HFF-Myc (cell line): ENCODE data around the gene NPLOC4.
A peak's percentile ranks its signal among the peaks of the same experiment; 100 is the strongest.

ENCODE experiments used
- DNase-seq: peaks from one replicate; pipeline ENCODE4 v3.0.0-alpha.2; 2011; ENCODE audit warnings: low read depth; ENCODE audit errors: extremely low read depth
- H3K4me3 ChIP-seq: replicated peaks from 2 replicates; pipeline ENCODE4 v1.5.1; 2011; ENCODE audit warnings: low read depth, mild to moderate bottlenecking, control low read depth, low read length
- TF ChIP-seq, protein P1 (sequence below): IDR thresholded peaks from 2 replicates; pipeline ENCODE4 v1.5.1; 2012; ENCODE audit warnings: mild to moderate bottlenecking, low read depth, low read length, control low read depth; ENCODE audit errors: missing control alignments

The NPLOC4 gene

DNA sequence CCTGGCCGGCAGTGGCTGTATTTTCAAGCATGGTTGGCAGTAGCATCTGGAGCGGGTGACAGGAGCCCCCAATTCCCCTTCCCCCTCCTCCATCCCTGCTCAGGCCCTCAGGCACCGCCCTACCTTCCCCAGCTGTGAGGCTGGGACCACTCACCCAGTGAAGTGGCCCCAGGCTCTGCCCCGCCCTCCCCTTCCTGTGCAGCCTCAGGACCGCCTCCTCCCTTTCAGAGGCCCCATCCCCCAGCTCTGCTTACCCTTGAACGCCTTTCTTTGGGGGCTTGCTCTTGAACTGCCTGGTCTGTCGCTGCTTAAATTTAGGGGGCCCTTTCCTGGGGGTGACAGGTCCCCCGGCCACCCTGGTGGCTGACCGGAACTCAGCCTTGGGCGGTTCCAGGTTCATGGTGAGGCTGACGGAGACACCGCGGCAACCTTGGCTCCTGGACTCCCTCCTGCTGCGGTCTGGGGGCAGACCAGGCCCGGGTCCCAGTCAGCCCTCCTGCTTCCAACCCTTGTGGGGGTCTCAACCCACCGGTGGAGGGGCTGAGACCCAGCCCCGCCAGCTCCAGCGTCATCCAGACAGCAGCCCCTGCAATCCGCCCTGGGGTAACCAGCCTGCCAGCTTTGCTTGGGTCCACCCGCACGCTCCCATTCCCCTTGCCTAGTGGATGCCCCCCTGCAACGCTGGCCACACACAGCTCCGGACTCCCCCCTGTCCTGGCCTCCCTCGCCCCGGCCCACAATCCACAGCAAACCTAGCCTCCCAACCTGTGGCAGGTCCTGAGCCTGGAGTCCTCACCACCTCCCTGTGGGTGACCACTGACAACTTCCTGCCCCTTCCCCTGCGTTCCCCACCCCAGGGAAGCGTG is 16.2 kb upstream of the NPLOC4 start:
- DNase-seq = no peak
- TF ChIP-seq, protein P1, sequence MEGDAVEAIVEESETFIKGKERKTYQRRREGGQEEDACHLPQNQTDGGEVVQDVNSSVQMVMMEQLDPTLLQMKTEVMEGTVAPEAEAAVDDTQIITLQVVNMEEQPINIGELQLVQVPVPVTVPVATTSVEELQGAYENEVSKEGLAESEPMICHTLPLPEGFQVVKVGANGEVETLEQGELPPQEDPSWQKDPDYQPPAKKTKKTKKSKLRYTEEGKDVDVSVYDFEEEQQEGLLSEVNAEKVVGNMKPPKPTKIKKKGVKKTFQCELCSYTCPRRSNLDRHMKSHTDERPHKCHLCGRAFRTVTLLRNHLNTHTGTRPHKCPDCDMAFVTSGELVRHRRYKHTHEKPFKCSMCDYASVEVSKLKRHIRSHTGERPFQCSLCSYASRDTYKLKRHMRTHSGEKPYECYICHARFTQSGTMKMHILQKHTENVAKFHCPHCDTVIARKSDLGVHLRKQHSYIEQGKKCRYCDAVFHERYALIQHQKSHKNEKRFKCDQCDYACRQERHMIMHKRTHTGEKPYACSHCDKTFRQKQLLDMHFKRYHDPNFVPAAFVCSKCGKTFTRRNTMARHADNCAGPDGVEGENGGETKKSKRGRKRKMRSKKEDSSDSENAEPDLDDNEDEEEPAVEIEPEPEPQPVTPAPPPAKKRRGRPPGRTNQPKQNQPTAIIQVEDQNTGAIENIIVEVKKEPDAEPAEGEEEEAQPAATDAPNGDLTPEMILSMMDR = no peak
- no peak overlapping the region for H3K4me3 ChIP-seq

DNA sequence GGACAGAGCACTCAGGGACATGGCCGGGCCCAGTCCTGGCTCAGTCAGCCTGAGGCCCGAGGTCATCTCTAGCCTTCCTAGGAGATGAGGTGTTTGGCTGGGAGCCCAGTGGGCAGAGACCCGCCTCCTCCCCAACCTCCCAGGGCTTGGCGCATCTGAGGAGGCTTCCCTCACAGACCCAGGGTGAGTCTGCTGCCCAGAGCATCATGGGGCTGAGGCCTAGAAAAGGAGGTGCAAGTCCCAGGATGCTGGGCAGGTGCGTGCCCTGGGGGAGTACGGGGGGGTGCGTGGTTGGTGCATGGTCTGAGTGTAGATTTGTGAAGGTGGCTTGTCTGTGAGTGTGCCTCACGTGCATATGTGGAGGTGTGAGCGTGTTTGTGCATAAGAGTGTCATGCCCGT is 14.8 kb upstream of the NPLOC4 start:
- H3K4me3 ChIP-seq = no peak overlapping the region
- peak; percentile 49 for DNase-seq
- TF ChIP-seq, protein P1 = no peak

DNA sequence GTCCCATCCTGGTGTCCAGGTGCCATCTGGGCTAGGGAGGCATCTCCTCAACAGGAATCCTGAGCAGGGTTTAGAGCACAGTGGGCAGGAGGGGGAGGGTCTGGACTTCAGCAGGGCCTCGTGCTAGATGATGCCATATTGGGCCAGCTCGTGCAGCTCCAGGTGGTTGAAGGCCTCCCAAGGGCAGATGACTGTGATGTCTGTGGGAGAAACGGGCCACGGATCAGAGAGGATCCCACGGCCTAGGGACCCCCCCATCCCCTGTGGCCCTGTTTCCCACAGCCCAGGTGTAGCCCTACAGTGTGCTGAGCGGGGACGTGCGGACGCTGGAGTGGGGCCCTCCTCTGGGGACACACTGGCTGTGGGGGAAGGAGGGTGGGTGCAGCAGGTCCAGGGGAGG is 14.0 kb upstream of the NPLOC4 start:
- H3K4me3 ChIP-seq = no peak overlapping the region
- TF ChIP-seq, protein P1 = no peak
- DNase-seq = no peak

DNA sequence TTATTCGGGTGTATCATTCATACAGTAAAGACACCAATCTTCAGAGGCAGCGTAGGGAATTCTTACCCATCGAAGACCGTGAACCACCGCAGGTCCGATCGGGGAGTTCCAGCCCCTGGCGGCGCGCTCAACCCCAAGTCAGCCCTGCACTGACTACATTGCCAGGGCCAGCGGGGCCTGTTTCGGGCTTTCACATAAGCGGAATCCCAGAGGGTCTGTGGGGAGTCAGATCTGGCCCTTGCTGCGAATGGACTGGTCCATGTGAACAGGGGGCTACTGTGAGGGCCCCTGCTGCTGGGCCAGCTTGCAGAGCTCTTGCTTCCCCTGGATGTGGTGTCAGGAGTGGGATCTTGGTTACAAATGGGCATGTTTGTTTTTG is 11.8 kb upstream of the NPLOC4 start:
- no peak for DNase-seq
- TF ChIP-seq, protein P1 = no peak
- no peak overlapping the region for H3K4me3 ChIP-seq

DNA sequence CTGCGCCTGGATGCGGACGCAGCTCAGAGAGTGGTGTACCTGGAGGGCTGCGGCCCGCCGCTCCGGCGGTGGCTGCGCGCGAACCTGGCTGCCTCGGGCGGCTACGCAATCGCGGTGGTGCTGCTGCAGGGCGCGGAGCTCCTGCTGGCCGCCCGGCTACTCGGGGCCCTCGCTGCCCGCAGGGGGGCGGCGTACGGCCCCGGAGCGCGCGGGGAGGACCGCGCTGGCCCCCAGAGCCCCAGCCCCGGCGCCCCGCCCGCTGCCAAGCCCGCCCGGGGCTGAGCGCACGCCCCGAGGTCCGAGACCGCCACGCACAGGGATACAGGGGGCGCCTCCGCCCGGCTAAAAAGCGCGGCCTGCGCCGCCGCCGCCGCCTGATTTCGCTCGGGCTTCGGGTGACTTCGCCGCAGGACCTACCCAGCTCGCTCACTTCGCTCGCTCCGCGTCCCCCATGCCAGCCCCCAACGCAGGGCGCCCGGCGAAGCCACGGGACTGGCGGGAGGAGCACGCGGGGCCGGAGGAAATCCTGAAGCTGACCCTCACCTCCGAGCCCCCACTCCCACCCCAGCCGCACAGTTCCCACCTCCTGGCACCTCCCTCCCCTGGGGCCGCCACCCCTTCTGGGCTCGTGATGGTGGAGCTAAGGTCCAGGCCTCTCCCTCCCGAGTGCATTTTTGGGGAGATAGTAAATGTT is 11.2 kb upstream of the NPLOC4 start:
- no peak overlapping the region for H3K4me3 ChIP-seq
- no peak for DNase-seq
- TF ChIP-seq, protein P1 = no peak

DNA sequence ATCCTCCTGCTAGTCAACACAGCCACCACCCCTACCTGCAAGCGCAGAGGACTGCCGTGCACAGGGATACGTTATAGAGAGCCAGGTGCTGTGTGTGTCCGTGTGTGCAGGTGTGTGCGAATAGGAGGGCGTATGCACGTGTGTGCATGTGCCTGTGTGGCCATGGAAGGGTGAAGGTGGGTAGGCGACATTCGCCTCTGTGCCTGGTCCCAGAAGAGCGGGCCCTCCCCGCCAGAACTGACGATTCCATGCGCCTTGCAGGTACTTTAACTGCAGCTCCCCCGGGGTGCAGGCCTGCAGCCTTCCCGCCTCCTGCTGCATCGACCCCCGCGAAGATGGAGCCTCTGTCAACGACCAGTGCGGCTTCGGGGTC is 10.7 kb upstream of the NPLOC4 start:
- no peak overlapping the region for H3K4me3 ChIP-seq
- TF ChIP-seq, protein P1 = no peak
- no peak for DNase-seq
